ENCODE measurements around the gene DENND2C. TPM values are rescaled to one million over a fixed set of nuclear protein-coding genes. Genes with fewer than 3 reads are reported as not detected.

DENND2C gene
- total RNA-seq, 1 experiment from 2014 or later: 3.6 TPM

DNA sequence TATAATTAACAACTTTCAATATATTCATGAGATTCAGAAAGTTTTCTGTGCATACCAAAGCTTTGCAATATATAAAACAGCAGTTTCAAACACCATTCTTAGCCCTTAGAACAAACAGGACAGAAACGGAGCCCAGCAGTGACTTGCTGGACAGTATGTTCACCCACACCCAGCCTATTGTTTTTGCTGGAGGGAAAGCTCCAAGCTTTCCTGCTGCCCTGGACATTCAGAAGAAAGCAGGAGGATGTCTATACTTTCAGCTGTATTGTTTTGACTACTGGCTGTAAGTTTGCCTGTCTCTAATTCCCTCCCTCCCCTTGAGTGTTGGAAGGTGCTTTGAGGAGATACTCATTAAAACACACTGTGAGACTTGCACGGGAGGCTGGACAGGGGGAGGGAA, 9.6 kb downstream of the DENND2C start:
- Histone ChIP-seq H2BK12ac (ENCODE audit: insufficient read length, low read depth, low read length) (no peak overlapping the region), H3K18ac (ENCODE audit: insufficient read length, low read depth, low read length) (no peak overlapping the region)

More for the DNA sequence above, 9.6 kb downstream of the DENND2C start:
- no peaks in the 10 kb centered on the region for H3K79me1 ChIP-seq (ENCODE audit: insufficient read depth, low read depth, low read length, poor library complexity, severe bottlenecking)
- H3T11ph ChIP-seq (ENCODE audit: low read length): no peak overlapping the region
- H2BK120ac ChIP-seq (ENCODE audit: low read depth, low read length, poor library complexity, severe bottlenecking): no peak overlapping the region
- Mint-ChIP-seq H3K36me3 (ENCODE audit: insufficient read depth in 1 of 3, low read depth in 3 of 3) (no peaks in the 10 kb centered on the region), H3K27me3 (ENCODE audit: low read depth) (peaks cover 2% of the 10 kb centered on the region; the same call in 1 of the 2 replicates), H3K4me1 (no peaks in the 10 kb centered on the region), H3K27ac (no peak overlapping the region), H3K4me3 (no peak overlapping the region), H3K9me3 (no peaks in the 10 kb centered on the region)
- no peak overlapping the region for H3K4me2 ChIP-seq (ENCODE audit: insufficient read depth, insufficient read length, low read length)
- H3K23ac ChIP-seq (ENCODE audit: insufficient read length, low read depth, low read length): no peak overlapping the region
- H3K27ac ChIP-seq (ENCODE audit: insufficient read length, low read depth, low read length): no peak overlapping the region
- H3K9ac ChIP-seq (ENCODE audit: extremely low read depth, insufficient read length, low read length): no peak overlapping the region
- DNase-seq: no peak
- H3K79me2 ChIP-seq (ENCODE audit: insufficient read depth, low read length): no peaks in the 10 kb centered on the region
- no peaks in the 10 kb centered on the region for H4K20me1 ChIP-seq (ENCODE audit: control insufficient read depth, insufficient read depth, insufficient read length)
- no peak overlapping the region for H4K8ac ChIP-seq (replicated peaks; ENCODE audit: insufficient read length, low read depth, low read length)
- TF ChIP-seq, protein P1, sequence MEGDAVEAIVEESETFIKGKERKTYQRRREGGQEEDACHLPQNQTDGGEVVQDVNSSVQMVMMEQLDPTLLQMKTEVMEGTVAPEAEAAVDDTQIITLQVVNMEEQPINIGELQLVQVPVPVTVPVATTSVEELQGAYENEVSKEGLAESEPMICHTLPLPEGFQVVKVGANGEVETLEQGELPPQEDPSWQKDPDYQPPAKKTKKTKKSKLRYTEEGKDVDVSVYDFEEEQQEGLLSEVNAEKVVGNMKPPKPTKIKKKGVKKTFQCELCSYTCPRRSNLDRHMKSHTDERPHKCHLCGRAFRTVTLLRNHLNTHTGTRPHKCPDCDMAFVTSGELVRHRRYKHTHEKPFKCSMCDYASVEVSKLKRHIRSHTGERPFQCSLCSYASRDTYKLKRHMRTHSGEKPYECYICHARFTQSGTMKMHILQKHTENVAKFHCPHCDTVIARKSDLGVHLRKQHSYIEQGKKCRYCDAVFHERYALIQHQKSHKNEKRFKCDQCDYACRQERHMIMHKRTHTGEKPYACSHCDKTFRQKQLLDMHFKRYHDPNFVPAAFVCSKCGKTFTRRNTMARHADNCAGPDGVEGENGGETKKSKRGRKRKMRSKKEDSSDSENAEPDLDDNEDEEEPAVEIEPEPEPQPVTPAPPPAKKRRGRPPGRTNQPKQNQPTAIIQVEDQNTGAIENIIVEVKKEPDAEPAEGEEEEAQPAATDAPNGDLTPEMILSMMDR (conservative IDR thresholded peaks at IDR 0.05): no peak
- H2BK5ac ChIP-seq (ENCODE audit: insufficient read length, low read length): no peak overlapping the region
- no peaks in the 10 kb centered on the region for H3K4me1 ChIP-seq (ENCODE audit: insufficient read depth, low read length)
- H3K23me2 ChIP-seq (ENCODE audit: insufficient read length, low read depth, low read length, poor library complexity, severe bottlenecking): no peaks in the 10 kb centered on the region
- H3K56ac ChIP-seq (ENCODE audit: insufficient read length, low read depth, low read length): no peak overlapping the region
- H4K91ac ChIP-seq (ENCODE audit: insufficient read length, low read depth, low read length): no peak overlapping the region
- no peak overlapping the region for H2BK15ac ChIP-seq (ENCODE audit: low read depth, low read length)
- H3K14ac ChIP-seq (ENCODE audit: insufficient read depth, low read length): no peak overlapping the region
- H2BK20ac ChIP-seq (ENCODE audit: low read depth, low read length, poor library complexity, severe bottlenecking): no peak overlapping the region
- no peak overlapping the region for H2AK5ac ChIP-seq (ENCODE audit: insufficient read length, low read length)
- no peak overlapping the region for H2AFZ ChIP-seq (ENCODE audit: low read length)
- no peaks in the 10 kb centered on the region for H3K9me3 ChIP-seq (ENCODE audit: control insufficient read depth, low read depth, low read length)
- WGBS (ENCODE audit: extremely low coverage, insufficient read length, low lambda C conversion rate): no CpG with 5 or more reads among the region's 2 CpGs
- no peaks in the 10 kb centered on the region for H3K27me3 ChIP-seq (ENCODE audit: insufficient read depth, low read length)
- no peak overlapping the region for H3K4ac ChIP-seq (ENCODE audit: low read depth, low read length)
- H4K5ac ChIP-seq (ENCODE audit: insufficient read length, low read depth, low read length): no peak overlapping the region
